Tibial nerve (tissue), 4 donors: ENCODE results near the gene MFAP3L. TPM values are rescaled to one million over a fixed set of nuclear protein-coding genes. Genes with fewer than 3 reads are reported as not detected.
A peak's percentile ranks its signal among the peaks of the same experiment; 100 is the strongest.

Experiments
- DNase-seq, 2 donors: peaks; one replicate each; pipeline ENCODE4 v3.0.0-alpha.2; 2019; ENCODE audit warnings: low spot score in 2 of 2
- H3K27ac ChIP-seq, 4 donors: fragments of 200-600 bp; sonication (generic) in 3 of 4; one replicate each; pipeline ENCODE4 v1.5.1; 2017 to 2019; ENCODE audit warnings: mild to moderate bottlenecking in 1 of 4
- H3K27me3 ChIP-seq, 2 donors: fragments of 200-600 bp; sonication (generic) in 1 of 2; one replicate each; pipeline versions ENCODE4 v1.5.1 to v1.6.0; 2017 to 2019
- H3K36me3 ChIP-seq, 3 donors: fragments of 200-600 bp; sonication (generic); one replicate each; pipeline ENCODE4 v1.5.1; 2018 to 2019
- H3K4me1 ChIP-seq, 4 donors: fragments of 200-600 bp; sonication (generic) in 3 of 4; one replicate each; pipeline ENCODE4 v1.5.1; 2017 to 2019
- H3K4me3 ChIP-seq, 4 donors: fragments of 200-600 bp; sonication (generic) in 3 of 4; one replicate each; pipeline ENCODE4 v1.5.1; 2017 to 2019; ENCODE audit warnings: mild to moderate bottlenecking in 1 of 4, moderate library complexity in 1 of 4
- H3K9me3 ChIP-seq, 4 donors: fragments of 200-600 bp; sonication (generic) in 3 of 4; one replicate each; pipeline ENCODE4 v1.5.1; 2017 to 2019
- EP300 ChIP-seq, 2 donors: sonication (generic); formaldehyde crosslinking; IDR thresholded peaks; one replicate each; pipeline ENCODE4 v1.6.1; 2017; ENCODE audit warnings: antibody characterized with exemption in 2 of 2, mild to moderate bottlenecking in 1 of 2
- POLR2A ChIP-seq, 2 donors: fragments of 450-650 bp; IDR thresholded peaks; one replicate each; pipeline ENCODE4 v1.6.1; 2017; ENCODE audit warnings: antibody characterized with exemption in 2 of 2, mild to moderate bottlenecking in 2 of 2, moderate library complexity in 2 of 2
- WGBS, 2 donors: methylation state at CpG; one replicate each; pipeline ENCODE4 v1.1.5; 2018; 5-methylcytosine and 5-hydroxymethylcytosine counted together
- total RNA-seq, 4 donors: library from RNA; depleted of rRNA; stranded (reverse); fragments of >200 nt; gene quantifications; one replicate each; pipeline ENCODE4 v1.1.0, GENCODE V29; 2016
- TF ChIP-seq, protein P1 (sequence below), 5 experiments: fragments of 200-600 bp in 3 of 5; fragments of 450-650 bp in 2 of 5; sonication (generic) in 3 of 5; IDR thresholded peaks; one replicate each; pipeline ENCODE4 v1.5.1; 2016 to 2019; ENCODE audit warnings: antibody characterized with exemption in 5 of 5, mild to moderate bottlenecking in 3 of 5, moderate library complexity in 2 of 5

MFAP3L gene
- total RNA-seq, 4 donors from 2014 or later = 15.3 to 37.4 (median 21.2) TPM

GRCh38 chr4:170001011-170001744 is 25.0 kb downstream of the MFAP3L start:
- DNase-seq = no peak
- 74 to 81% methylated on average over 3 of the region's 3 CpGs for WGBS, 2 donors
- H3K4me3 ChIP-seq = no peak overlapping the region
- H3K27me3 ChIP-seq = no peaks in the 10 kb centered on the region
- H3K4me1 ChIP-seq = peaks cover 0 to 18% (median 0%) of the 10 kb centered on the region in 4 donors
- H3K9me3 ChIP-seq = no peaks in the 10 kb centered on the region
- no peak overlapping the region for H3K27ac ChIP-seq
- TF ChIP-seq EP300 (IDR thresholded peaks at IDR 0.05) (no peak), POLR2A (IDR thresholded peaks at IDR 0.05) (no peak)
- TF ChIP-seq, protein P1, sequence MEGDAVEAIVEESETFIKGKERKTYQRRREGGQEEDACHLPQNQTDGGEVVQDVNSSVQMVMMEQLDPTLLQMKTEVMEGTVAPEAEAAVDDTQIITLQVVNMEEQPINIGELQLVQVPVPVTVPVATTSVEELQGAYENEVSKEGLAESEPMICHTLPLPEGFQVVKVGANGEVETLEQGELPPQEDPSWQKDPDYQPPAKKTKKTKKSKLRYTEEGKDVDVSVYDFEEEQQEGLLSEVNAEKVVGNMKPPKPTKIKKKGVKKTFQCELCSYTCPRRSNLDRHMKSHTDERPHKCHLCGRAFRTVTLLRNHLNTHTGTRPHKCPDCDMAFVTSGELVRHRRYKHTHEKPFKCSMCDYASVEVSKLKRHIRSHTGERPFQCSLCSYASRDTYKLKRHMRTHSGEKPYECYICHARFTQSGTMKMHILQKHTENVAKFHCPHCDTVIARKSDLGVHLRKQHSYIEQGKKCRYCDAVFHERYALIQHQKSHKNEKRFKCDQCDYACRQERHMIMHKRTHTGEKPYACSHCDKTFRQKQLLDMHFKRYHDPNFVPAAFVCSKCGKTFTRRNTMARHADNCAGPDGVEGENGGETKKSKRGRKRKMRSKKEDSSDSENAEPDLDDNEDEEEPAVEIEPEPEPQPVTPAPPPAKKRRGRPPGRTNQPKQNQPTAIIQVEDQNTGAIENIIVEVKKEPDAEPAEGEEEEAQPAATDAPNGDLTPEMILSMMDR (IDR thresholded peaks at IDR 0.05) = no peak
- H3K36me3 ChIP-seq = no peaks in the 10 kb centered on the region

DNA sequence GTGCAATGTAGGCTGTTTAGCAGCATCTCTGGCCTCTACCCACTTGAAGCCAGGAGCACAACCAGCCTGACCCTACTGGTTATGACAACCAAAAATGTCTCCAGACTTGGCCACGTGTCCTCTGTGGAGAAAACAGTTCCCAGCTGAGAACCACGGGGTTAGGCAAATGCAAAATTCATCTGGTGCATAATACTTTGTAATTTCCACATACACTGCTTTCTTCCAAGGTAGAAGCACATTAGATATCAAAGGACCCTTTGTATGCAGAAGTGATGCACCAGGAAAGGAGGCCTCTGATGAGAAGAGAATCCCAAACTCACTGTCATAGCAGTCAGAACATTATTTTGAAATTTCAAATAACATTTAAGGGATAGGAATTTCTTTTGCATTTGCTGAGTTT is 26.3 kb downstream of the MFAP3L start:
- H3K4me3 ChIP-seq = no peak overlapping the region
- H3K27ac ChIP-seq = no peak overlapping the region
- TF ChIP-seq, protein P1 (IDR thresholded peaks at IDR 0.05) = no peak
- WGBS, 2 donors = 62 to 72% methylated on average over 2 of the region's 2 CpGs
- H3K27me3 ChIP-seq = no peaks in the 10 kb centered on the region
- H3K9me3 ChIP-seq = no peaks in the 10 kb centered on the region
- no peak for DNase-seq
- no peaks in the 10 kb centered on the region for H3K36me3 ChIP-seq
- H3K4me1 ChIP-seq = peaks cover 0 to 22% (median 0%) of the 10 kb centered on the region in 4 donors

DNA sequence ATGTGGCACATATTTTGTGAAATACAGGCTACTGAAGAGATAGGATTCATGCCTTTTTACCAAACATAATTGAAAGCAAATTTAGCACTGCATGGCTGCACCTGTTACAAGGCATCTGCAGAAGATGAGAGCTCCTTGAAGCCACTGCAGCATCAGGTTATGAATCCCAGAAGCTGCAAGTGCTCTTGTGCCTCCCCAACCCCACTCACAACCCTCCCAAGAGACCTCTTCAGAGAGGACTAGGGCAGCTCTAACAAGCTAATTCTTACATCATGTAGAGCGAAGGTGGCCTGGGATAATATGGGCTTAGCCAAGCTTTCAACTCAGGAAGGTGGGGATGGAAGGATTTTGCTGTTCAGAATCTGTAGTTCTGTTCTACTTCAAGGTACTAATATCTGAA is 27.2 kb downstream of the MFAP3L start:
- DNase-seq = no peak
- H3K27ac ChIP-seq = no peak overlapping the region
- no peaks in the 10 kb centered on the region for H3K27me3 ChIP-seq
- TF ChIP-seq, protein P1 (IDR thresholded peaks at IDR 0.05) = no peak
- TF ChIP-seq EP300 (IDR thresholded peaks at IDR 0.05) = no peak
- no peak for TF ChIP-seq POLR2A (IDR thresholded peaks at IDR 0.05)
- H3K36me3 ChIP-seq = no peaks in the 10 kb centered on the region
- no peak overlapping the region for H3K4me3 ChIP-seq
- no peaks in the 10 kb centered on the region for H3K9me3 ChIP-seq
- H3K4me1 ChIP-seq = peaks cover 0 to 24% (median 0%) of the 10 kb centered on the region in 4 donors
- 92 to 93% methylated on average over 1 of the region's 1 CpG for WGBS, 2 donors

GRCh38 chr4:169996379-169997240 is 29.6 kb downstream of the MFAP3L start:
- no peaks in the 10 kb centered on the region for H3K27me3 ChIP-seq
- TF ChIP-seq, protein P1 (IDR thresholded peaks at IDR 0.05) = no peak
- TF ChIP-seq POLR2A (IDR thresholded peaks at IDR 0.05) (no peak), EP300 (IDR thresholded peaks at IDR 0.05) (no peak)
- WGBS, 2 donors = 69 to 73% methylated on average over 10 of the region's 10 CpGs

GRCh38 chr4:169993531-169993930 is 32.7 kb downstream of the MFAP3L start:
- H3K9me3 ChIP-seq = no peaks in the 10 kb centered on the region
- peaks cover 0 to 16% (median 0%) of the 10 kb centered on the region in 3 donors for H3K36me3 ChIP-seq
- TF ChIP-seq EP300 (IDR thresholded peaks at IDR 0.05) (peak in 1 of 2 donors; percentile 44), POLR2A (IDR thresholded peaks at IDR 0.05) (no peak)
- TF ChIP-seq, protein P1 (IDR thresholded peaks at IDR 0.05) = no peak
- DNase-seq = peak in 1 of 2 donors; percentile 9
- H3K4me1 ChIP-seq = peaks cover 0 to 26% (median 0%) of the 10 kb centered on the region in 4 donors
- peak overlapping the region; percentile 54 to 81 (median 68) for H3K27ac ChIP-seq
- H3K4me3 ChIP-seq = no peak overlapping the region
- H3K27me3 ChIP-seq = no peaks in the 10 kb centered on the region
- WGBS, 2 donors = 27 to 32% methylated on average over 9 of the region's 9 CpGs

More at GRCh38 chr4:169996379-169997240, 29.6 kb downstream of the MFAP3L start:
- Histone ChIP-seq H3K36me3 (peaks cover 0 to 6% (median 0%) of the 10 kb centered on the region in 3 donors), H3K4me3 (no peak overlapping the region), H3K27ac (peak overlapping the region in 1 of 4 donors; percentile 18), H3K4me1 (peaks cover 0 to 26% (median 0%) of the 10 kb centered on the region in 4 donors), H3K9me3 (no peaks in the 10 kb centered on the region)
- no peak for DNase-seq
